GM10266 (cell line): ENCODE results near the gene WWTR1.

Source experiments
- DNase-seq: peaks from one replicate; pipeline ENCODE4 v3.0.0; 2012; ENCODE audit errors: extremely low spot score
- CTCF ChIP-seq: IDR thresholded peaks from 2 replicates; pipeline ENCODE4 v1.5.1; 2012; ENCODE audit warnings: mild to moderate bottlenecking, low read depth; ENCODE audit not compliant: control insufficient read depth, insufficient read depth; ENCODE audit errors: missing control alignments

The WWTR1 gene

DNA sequence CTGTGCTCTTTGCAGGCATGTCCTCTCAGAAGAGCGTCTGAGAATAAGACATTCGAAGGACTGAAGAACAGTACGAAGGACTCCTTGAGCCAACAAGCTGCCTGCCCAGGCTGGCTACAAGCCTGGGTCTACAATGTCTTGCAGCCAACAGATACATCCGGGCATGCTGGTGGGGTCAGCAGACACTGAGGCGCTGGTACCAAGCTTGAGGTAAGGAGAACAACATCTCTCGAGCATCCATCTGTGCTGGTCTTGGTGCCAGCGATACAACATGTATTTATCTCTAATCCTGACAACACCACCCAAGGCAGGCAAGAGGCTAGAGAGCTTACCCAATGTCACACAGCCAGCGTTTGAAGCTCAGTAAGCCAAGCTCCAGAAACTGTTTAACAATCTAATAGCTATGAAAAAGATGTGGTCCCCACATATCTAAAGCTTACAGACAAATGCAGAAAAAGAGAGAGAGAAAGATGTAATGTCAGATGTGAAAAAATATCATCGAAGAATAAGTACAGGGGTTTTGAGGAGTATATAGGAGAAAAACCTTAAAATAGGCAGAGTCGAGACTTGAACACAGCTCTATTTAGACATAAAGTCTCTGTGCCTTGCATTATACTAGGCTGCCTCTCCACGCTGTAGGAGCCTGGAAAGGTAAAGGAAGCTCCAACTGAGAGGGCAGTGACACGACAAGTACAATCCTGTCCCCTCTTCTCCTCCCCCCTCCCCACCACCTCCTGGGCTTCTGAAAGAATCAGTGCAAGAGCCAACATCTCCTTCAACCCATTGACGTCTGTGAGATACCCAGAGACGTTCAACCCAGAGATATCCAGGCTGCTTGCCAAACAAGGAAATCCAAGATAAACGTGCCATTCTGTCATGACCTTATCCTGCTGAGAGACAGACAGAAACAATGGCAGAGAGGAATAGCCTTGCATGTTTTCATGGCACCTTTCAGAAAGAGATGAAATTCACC is 39.4 kb downstream of the WWTR1 start:
- DNase-seq: no peak
- no peak for TF ChIP-seq CTCF

GRCh38 chr3:149615731-149616221 is 42.0 kb downstream of the WWTR1 start:
- DNase-seq: no peak
- TF ChIP-seq CTCF: no peak

DNA sequence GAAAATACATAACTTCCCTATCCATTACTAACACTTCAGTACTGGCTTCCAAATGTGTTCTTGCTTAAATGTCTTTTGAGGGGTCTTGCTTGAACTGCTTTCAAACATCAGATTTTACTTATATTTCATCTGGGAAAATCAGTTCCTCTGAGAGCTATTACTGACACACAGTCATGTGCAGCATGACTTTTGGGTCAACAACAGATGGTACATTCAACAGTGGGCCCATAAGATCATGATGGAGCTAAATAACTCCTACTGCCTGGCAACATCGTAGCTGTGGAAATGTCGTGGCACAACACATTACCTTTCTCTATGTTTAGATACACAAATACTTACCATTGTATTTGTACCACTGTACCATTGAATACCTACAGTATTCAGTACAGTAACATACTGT is 43.8 kb downstream of the WWTR1 start:
- DNase-seq: no peak

GRCh38 chr3:149612456-149612855 is 45.4 kb downstream of the WWTR1 start:
- no peak for DNase-seq
- no peak for TF ChIP-seq CTCF

More for the DNA sequence above, 43.8 kb downstream of the WWTR1 start:
- TF ChIP-seq CTCF: no peak

DNA sequence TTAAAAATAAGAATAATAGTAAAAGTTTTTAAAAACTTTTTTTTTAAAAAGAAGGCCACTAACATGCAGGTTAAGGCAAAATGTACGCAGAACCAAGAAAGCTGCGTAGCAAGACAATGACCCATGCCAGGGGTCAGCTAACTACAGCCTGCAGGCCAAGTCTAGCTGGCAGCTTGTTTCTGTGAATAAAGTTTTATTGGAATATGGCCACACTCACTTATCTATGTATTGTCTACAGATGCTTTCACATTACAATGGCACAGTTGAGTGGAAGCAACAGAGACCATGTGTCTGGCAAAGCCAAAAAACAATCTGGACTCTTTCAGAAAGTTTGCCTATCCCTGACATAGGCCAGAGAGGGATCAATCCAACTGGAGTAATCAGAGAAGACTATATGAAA is 46.7 kb downstream of the WWTR1 start:
- TF ChIP-seq CTCF: no peak
- no peak for DNase-seq

DNA sequence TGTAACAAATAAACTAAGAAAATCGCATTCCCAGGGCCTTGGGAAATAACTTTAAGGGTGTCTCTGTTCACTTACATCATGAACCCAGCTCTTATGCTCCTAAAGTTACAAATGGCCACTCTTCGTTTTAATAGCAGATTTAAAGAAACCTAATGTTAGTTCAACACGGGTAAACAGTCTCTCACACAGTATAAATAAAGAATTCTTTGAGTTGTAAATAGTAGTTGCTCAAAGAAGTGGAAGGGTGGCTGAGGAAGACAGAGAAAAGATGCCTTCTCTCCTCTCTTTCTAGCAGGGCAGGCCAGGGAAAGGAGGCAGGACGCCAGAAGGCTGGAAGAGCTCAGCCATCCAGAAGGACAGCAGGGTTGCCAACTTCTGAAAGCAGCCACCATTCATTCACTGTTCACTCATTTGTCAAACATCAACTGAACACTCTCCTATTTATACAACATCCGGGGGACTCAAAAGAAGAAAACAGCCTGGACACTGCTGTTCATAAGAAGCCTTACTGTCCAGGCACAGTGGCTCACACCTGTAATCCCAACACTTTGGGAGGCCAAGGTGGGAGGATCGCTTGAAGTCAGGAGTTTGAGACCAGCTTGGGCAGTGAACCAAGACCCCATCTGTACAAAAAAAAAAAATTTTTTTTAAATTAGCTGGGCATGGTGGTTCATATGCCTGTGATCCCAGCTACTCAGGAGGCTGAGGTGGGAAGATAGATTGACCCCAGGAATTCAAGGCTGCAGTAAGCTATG is 47.3 kb downstream of the WWTR1 start:
- TF ChIP-seq CTCF: no peak
- no peak for DNase-seq
